ENCODE results near the gene SLIT1. TPM values are rescaled to one million over a fixed set of nuclear protein-coding genes. Genes with fewer than 3 reads are reported as not detected.
A peak's percentile ranks its signal among the peaks of the same experiment; 100 is the strongest.
"Not testable (repeated sequence)": the region's sequence is repeated elsewhere in the genome, so short reads cannot be mapped to it uniquely, and the experiment has no call there.

SLIT1 gene
- polyA plus RNA-seq, 10 donors: 0.39 to 1.9 (median 0.84) TPM

GRCh38 chr10:97046456-97047082 is 139.2 kb downstream of the SLIT1 start:
- DNase-seq: no peak

- DNase-seq: no peak
These were observed 142.2 kb downstream of the SLIT1 start for GRCh38 chr10:97043563-97043855.

- DNase-seq: no peak
These were observed 142.8 kb downstream of the SLIT1 start for GRCh38 chr10:97042716-97043562.

- no peak for DNase-seq
These were observed 143.7 kb downstream of the SLIT1 start for GRCh38 chr10:97042081-97042480.

GRCh38 chr10:97040706-97041105 is 145.1 kb downstream of the SLIT1 start:
- no peak for DNase-seq

DNA sequence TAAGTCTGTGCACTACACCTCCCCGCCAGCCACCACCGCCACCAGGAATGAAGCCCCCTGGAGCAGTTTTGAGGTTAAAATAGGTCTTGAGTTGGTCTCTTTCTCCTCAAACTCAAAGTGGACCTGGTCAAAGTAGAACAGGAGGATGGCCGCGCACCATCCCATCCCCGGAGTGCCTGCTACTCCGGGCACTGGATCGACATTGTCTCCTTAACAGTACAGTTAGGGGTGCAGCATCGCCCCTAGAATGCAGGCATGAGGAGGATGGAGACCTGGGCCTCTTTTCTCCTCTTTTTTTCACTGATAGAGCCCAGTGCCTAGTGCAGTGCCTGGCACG is 145.5 kb downstream of the SLIT1 start:
- no peak for DNase-seq

GRCh38 chr10:97039538-97040247 is 146.1 kb downstream of the SLIT1 start:
- DNase-seq: no peak

DNA sequence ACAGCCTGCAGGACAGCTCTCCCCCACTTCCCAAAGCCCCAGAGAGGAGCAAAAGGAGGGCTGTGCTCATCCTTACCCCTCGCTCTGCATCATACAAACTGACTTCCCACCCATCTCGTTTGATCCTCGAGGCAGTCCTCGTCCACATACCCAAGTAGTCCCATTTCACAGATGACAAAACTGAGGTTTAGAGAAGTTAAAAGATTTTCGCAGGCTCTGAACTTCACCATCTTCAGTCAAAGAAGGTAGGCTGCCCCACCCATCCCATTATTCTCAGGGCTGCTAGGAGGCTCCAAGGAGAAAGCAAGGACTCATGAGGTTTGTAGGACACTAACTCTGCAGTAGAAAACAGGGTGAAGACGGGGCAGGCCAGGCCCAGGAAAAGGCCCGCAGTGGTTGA is 147.1 kb downstream of the SLIT1 start:
- DNase-seq: no peak

GRCh38 chr10:97037365-97038361 is 148.1 kb downstream of the SLIT1 start:
- peak; percentile 72 to 90 (median 80) for DNase-seq

DNA sequence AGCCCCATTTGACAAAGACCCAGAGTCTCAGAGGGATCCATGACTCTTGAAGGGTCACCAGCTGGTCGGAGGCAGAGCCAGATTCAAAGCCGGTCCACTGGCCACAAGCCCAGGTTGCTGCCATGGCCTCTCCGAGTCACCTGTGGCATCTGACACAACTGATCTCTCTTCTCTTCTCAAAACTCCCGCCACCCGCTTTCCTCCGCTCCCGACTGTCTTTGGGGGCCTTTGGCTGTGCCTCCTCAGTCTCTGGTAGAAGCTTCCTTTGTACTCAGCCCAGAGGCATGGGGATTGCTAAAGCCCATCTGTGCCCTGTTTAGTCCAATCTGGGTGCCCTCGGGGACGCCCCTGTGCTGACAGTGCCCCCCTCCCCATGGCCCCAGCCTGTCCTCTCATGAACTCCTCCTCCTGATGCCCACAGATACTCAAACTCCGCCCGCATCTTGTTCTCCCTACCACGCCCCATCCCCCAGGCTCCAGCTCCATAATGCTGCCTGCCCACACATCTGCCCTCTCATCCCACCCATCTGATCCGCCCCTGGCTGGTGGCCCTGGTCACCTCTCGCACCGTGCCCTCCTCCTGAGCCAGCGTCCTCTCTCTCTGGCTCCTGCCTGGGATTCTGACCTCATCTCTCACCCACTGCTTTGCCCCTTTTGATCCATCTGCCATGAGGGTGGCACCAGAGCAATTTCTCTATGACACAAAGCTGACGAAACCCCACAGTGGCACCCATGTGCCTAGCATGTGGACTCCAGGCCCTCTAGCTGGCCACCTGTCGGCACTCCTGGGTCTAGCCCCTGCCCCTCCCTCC is 150.6 kb downstream of the SLIT1 start:
- DNase-seq: no peak

DNA sequence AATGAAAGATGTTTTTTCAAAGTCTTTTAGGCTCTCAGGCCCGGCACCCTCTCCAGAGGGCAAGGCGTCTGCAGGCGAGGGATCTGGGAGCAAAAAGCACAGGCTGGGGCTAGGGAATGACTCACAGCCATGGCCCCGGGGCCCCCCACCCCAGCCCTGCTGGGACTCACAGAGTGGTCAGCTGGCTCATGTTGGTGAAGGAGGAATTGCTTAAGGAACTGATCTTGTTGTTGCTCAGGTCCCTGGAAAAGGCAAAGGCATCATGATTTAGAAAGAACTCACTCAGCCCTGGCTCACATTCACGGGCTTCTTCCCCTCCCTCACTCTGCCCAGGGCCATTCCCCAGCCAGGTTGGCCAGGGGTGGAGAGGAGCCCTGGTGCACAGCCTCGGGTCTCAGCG is 151.5 kb downstream of the SLIT1 start:
- DNase-seq: no peak

DNA sequence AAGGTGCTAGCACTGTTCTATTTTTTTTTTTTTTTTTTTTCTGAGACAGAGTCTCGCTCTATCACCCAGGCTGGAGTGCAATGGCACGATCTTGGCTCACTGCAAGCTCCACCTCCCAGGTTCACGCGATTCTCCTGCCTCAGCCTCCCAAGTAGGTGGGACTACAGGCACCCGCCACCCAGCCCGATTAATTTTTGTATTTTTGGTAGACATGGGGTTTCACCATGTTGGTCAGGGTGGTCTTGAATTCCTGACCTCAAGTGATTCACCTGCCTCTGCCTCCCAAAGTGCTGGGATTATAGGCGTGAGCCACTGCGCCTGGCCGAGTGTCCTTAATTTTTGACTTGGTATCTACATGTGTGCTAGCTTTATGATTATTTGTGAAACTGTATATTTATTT is 151.9 kb downstream of the SLIT1 start:
- not testable (repeated sequence) for DNase-seq

DNA sequence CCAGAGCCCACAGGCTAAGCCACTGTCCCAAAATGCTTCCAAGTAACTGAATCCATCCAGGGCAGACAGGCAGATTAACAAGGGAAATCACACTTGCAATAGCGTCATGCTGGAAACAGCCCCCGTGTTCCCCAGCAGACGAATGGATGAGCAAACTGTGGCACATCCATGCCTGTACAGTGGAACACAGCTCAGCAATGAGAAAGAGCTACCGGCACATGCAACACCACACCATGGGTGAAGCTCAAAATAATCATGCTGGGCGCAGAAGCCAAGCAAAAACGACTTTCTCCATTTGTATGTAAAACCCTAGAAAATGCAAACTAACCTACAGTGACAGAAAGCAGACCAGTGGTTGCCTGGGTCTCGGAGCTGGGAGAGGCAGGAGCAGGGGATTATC is 153.1 kb downstream of the SLIT1 start:
- DNase-seq: no peak

- no peak for DNase-seq
These were observed 154.3 kb downstream of the SLIT1 start for GRCh38 chr10:97031459-97031858.

DNA sequence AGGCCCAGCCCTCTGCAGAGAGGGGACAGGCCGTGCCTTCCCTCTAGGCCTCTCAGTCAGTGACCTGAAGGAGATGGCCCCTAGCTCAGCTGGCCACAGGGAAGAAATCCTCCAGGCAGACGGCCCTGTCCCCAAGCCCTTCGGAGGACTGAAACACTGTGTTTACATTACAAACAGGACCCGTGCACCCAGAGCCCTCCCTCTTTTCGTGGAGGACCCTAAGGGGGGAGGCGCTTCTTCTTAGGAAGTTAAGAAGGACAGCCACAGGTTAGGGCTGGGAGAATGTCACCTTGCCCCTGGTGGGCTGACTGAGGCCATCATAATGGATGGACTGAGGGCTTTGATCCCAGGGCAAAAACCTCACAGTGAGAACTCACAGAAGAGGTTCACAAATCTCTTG is 154.9 kb downstream of the SLIT1 start:
- no peak for DNase-seq

GRCh38 chr10:97029271-97029670 is 156.5 kb downstream of the SLIT1 start:
- no peak for DNase-seq

DNA sequence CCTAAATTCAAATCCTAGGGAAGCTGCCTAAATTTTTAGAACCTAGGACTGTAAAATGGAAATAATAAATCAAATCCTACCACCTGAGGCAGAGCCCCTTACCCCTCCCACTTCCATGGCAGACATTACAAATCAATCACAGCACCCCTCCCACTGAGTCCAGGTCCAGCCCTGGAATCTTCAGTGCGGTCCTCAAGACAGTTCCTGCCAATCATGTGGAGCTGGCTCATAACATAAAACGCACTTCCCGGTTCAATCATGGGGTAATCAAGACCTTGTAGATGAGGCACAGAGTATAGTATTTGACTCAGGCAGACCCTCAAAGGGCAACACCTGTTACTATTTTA is 157.0 kb downstream of the SLIT1 start:
- no peak for DNase-seq

GRCh38 chr10:97028126-97028831 is 157.5 kb downstream of the SLIT1 start:
- DNase-seq: peak in 1 of 3 donors; percentile 8

GRCh38 chr10:97025613-97026242 is 160.0 kb downstream of the SLIT1 start:
- peak; percentile 27 to 55 (median 38) for DNase-seq

Data from muscle of back (tissue), 11 donors.